Calu3 (cell line): ENCODE data around the gene PLXNA2. TPM values are rescaled to one million over a fixed set of nuclear protein-coding genes. Genes with fewer than 3 reads are reported as not detected.

Source experiments
- BruUV-seq: library from RNA; stranded (reverse); fragments of 400-500 nt; replicated peaks from 2 replicates; lab custom pipeline; 2021; lab: Mats Ljungman, UMichigan
- CTCF ChIA-PET: fragments of 300-600 bp; sonication (Branson Sonifier 250); formaldehyde crosslinking; loops from one replicate; lab custom pipeline; 2022; ENCODE audit warnings: antibody characterized with exemption; lab: Charles Lee
- DNase-seq: peaks from one replicate; pipeline ENCODE4 v3.0.0; 2022
- H3K27ac Mint-ChIP-seq: one replicate; pipeline ENCODE4 v1.8.0; 2022; ENCODE audit warnings: mixed read lengths; ENCODE audit not compliant: unreplicated experiment
- H3K27me3 Mint-ChIP-seq: one replicate; pipeline ENCODE4 v1.8.0; 2022; ENCODE audit warnings: mixed read lengths; ENCODE audit not compliant: unreplicated experiment
- H3K36me3 Mint-ChIP-seq: one replicate; pipeline ENCODE4 v1.8.0; 2022; ENCODE audit warnings: mild to moderate bottlenecking, moderate library complexity, mixed read lengths; ENCODE audit not compliant: insufficient read depth, unreplicated experiment
- H3K4me1 Mint-ChIP-seq: one replicate; pipeline ENCODE4 v1.8.0; 2022; ENCODE audit warnings: mild to moderate bottlenecking, low read depth, mixed read lengths; ENCODE audit not compliant: unreplicated experiment
- H3K4me3 Mint-ChIP-seq: one replicate; pipeline ENCODE4 v1.8.0; 2022; ENCODE audit warnings: mild to moderate bottlenecking, low read depth, moderate library complexity, mixed read lengths; ENCODE audit not compliant: unreplicated experiment
- H3K9me3 Mint-ChIP-seq: one replicate; pipeline ENCODE4 v1.8.0; 2022; ENCODE audit warnings: low read depth, mixed read lengths; ENCODE audit not compliant: unreplicated experiment
- intact Hi-C: fragments of 100-400 bp; cut with micrococcal nuclease; formaldehyde crosslinking; loops from one replicate; pipeline ENCODE4 v1.10.0; 2022; ENCODE audit not compliant: unreplicated experiment
- total RNA-seq: library from RNA; stranded (reverse); gene quantifications from 2 replicates; pipeline ENCODE4 v1.2.3, GENCODE V29; 2022
- TF ChIP-seq, protein P1 (sequence below): fragments of 200-600 bp; IDR thresholded peaks from one replicate; pipeline ENCODE4 v1.8.0; 2022; ENCODE audit warnings: antibody characterized with exemption; ENCODE audit not compliant: unreplicated experiment

The PLXNA2 gene
- total RNA-seq, 1 experiment from 2014 or later: 16.2 TPM

GRCh38 chr1:208025031-208025430 lies 219.2 kb downstream of the PLXNA2 start:
- BruUV-seq: no TSS peak
- no peaks in the 10 kb centered on the region for H3K9me3 Mint-ChIP-seq
- no peaks in the 10 kb centered on the region for H3K4me1 Mint-ChIP-seq
- CTCF ChIA-PET: interaction anchor here (4.9 kb wide), 1 partner anchor 219 kb away, joined by 131 read pairs; the partner anchor contains the start of gene PLXNA2
- H3K27ac Mint-ChIP-seq: no peak overlapping the region
- H3K36me3 Mint-ChIP-seq: peaks cover 5% of the 10 kb centered on the region
- no peak overlapping the region for H3K4me3 Mint-ChIP-seq
- H3K27me3 Mint-ChIP-seq: peaks cover 27% of the 10 kb centered on the region
- TF ChIP-seq, protein P1, sequence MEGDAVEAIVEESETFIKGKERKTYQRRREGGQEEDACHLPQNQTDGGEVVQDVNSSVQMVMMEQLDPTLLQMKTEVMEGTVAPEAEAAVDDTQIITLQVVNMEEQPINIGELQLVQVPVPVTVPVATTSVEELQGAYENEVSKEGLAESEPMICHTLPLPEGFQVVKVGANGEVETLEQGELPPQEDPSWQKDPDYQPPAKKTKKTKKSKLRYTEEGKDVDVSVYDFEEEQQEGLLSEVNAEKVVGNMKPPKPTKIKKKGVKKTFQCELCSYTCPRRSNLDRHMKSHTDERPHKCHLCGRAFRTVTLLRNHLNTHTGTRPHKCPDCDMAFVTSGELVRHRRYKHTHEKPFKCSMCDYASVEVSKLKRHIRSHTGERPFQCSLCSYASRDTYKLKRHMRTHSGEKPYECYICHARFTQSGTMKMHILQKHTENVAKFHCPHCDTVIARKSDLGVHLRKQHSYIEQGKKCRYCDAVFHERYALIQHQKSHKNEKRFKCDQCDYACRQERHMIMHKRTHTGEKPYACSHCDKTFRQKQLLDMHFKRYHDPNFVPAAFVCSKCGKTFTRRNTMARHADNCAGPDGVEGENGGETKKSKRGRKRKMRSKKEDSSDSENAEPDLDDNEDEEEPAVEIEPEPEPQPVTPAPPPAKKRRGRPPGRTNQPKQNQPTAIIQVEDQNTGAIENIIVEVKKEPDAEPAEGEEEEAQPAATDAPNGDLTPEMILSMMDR: no peak
- no peak for DNase-seq
- intact Hi-C loops: loop anchor here (10.0 kb wide), 1 partner anchor 630 kb away; no protein-coding TSS in a partner anchor

GRCh38 chr1:208024406-208024805 lies 219.8 kb downstream of the PLXNA2 start:
- TF ChIP-seq, protein P1: no peak
- intact Hi-C loops: loop anchor here (5.0 to 10.0 kb wide), 2 partner anchors 68 to 630 kb away; no protein-coding TSS in a partner anchor
- BruUV-seq: no TSS peak
- no peak overlapping the region for H3K27ac Mint-ChIP-seq
- H3K4me1 Mint-ChIP-seq: no peaks in the 10 kb centered on the region
- CTCF ChIA-PET: interaction anchor here (4.9 kb wide), 1 partner anchor 220 kb away, joined by 131 read pairs; the partner anchor contains the start of gene PLXNA2
- H3K4me3 Mint-ChIP-seq: no peak overlapping the region
- H3K27me3 Mint-ChIP-seq: peaks cover 32% of the 10 kb centered on the region
- DNase-seq: no peak
- H3K36me3 Mint-ChIP-seq: peaks cover 5% of the 10 kb centered on the region
- no peaks in the 10 kb centered on the region for H3K9me3 Mint-ChIP-seq

GRCh38 chr1:208019257-208019656 lies 224.9 kb downstream of the PLXNA2 start:
- Mint-ChIP-seq H3K27ac (no peak overlapping the region), H3K27me3 (peaks cover 55% of the 10 kb centered on the region), H3K4me1 (no peaks in the 10 kb centered on the region), H3K36me3 (peaks cover 5% of the 10 kb centered on the region), H3K9me3 (no peaks in the 10 kb centered on the region), H3K4me3 (no peak overlapping the region)
- no TSS peak for BruUV-seq
- CTCF ChIA-PET: no interaction called here
- no peak for DNase-seq
- intact Hi-C loops: no loop called here
- TF ChIP-seq, protein P1: no peak

GRCh38 chr1:208015255-208015654 lies 228.9 kb downstream of the PLXNA2 start:
- H3K4me3 Mint-ChIP-seq: no peak overlapping the region
- no peak overlapping the region for H3K27ac Mint-ChIP-seq
- BruUV-seq: no TSS peak
- peaks cover 38% of the 10 kb centered on the region for H3K27me3 Mint-ChIP-seq
- H3K4me1 Mint-ChIP-seq: peaks cover 14% of the 10 kb centered on the region
- TF ChIP-seq, protein P1: no peak
- no peak for DNase-seq
- CTCF ChIA-PET: interaction anchor here (1.0 kb wide), 1 partner anchor 179 kb away, joined by 5 read pairs; no protein-coding TSS in a partner anchor
- no peaks in the 10 kb centered on the region for H3K36me3 Mint-ChIP-seq
- intact Hi-C loops: no loop called here
- H3K9me3 Mint-ChIP-seq: no peaks in the 10 kb centered on the region
